Right lobe of liver (tissue), 4 donors: Measurements from ENCODE around the gene PWP2.

Experiments used
- POLR2A ChIP-seq: fragments of 450-650 bp; IDR thresholded peaks from one replicate; pipeline ENCODE4 v1.6.1; 2017; ENCODE audit warnings: antibody characterized with exemption, mild to moderate bottlenecking
- TF ChIP-seq, protein P1 (sequence below), 4 donors: fragments of 200-600 bp in 3 of 4; fragments of 450-650 bp in 1 of 4; IDR thresholded peaks; one replicate each; pipeline versions ENCODE4 v1.5.1 to v1.8.0; 2016 to 2022; ENCODE audit warnings: antibody characterized with exemption in 4 of 4, mild to moderate bottlenecking in 2 of 4
- donor health status: DM: no; HTN: no; CAD: no.
- donor health status: DM: no; HTN: no; CAD: no.
- donor health status: DM: no; HTN: yes; CAD: no.

DNA sequence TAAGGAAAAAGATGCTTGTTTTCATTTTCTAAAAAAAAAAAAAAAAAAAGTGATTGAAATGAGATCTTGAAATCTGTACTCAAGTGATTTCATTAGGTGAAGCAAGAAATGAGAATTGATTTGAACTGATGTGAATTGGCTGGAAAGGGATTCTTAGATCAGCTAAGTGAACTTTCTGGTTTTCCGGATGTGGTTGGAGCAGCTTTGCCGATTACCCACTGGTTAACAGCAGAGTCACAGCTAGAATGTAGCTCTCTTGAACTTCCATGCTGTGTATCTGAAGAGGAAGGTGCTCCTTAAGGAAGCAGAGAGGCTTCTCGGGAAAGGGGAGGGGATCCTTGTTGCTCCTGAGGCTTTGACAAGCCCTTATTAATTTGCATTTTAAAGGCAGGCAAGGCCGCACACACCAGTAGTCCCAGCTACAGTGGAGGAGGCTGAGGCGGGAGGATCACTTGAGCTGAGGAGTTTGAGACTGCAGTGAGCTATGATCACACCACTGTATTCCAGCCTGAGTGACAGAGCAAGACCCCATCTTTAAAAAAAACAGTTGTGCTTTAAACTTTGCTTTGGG lies 28.7 kb upstream of the PWP2 start:
- TF ChIP-seq, protein P1, sequence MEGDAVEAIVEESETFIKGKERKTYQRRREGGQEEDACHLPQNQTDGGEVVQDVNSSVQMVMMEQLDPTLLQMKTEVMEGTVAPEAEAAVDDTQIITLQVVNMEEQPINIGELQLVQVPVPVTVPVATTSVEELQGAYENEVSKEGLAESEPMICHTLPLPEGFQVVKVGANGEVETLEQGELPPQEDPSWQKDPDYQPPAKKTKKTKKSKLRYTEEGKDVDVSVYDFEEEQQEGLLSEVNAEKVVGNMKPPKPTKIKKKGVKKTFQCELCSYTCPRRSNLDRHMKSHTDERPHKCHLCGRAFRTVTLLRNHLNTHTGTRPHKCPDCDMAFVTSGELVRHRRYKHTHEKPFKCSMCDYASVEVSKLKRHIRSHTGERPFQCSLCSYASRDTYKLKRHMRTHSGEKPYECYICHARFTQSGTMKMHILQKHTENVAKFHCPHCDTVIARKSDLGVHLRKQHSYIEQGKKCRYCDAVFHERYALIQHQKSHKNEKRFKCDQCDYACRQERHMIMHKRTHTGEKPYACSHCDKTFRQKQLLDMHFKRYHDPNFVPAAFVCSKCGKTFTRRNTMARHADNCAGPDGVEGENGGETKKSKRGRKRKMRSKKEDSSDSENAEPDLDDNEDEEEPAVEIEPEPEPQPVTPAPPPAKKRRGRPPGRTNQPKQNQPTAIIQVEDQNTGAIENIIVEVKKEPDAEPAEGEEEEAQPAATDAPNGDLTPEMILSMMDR (IDR thresholded peaks at IDR 0.05) = no peak
- no peak for TF ChIP-seq POLR2A
